Psoas muscle (tissue), 8 donors: ENCODE data around the gene SEC14L3. TPM values are rescaled to one million over a fixed set of nuclear protein-coding genes. Genes with fewer than 3 reads are reported as not detected.

Source experiments
- ATAC-seq, 4 donors: fragments of 200-7000 bp; cut with Tn5 transposase; one replicate each; pipeline ENCODE4 v1.9.1; 2020; ENCODE audit warnings: moderate library complexity in 3 of 4, mild to moderate bottlenecking in 2 of 4
- DNase-seq, 2 donors: peaks; one replicate each; pipeline ENCODE4 v3.0.0-alpha.2; 2020
- H3K27ac ChIP-seq: fragments of 200-600 bp; one replicate; pipeline ENCODE4 v1.8.0; 2022
- H3K27me3 ChIP-seq, 3 donors: fragments of 200-600 bp in 1 of 3; one replicate each; pipeline versions ENCODE4 v1.6.1 to v1.8.0; 2013 to 2022; ENCODE audit warnings: low read length in 2 of 3, mild to moderate bottlenecking in 2 of 3, moderate library complexity in 1 of 3; ENCODE audit not compliant: insufficient read depth in 3 of 3
- H3K36me3 ChIP-seq, 2 donors: fragments of 200-600 bp in 1 of 2; one replicate each; pipeline versions ENCODE4 v1.6.1 to v1.8.0; 2013 to 2022; ENCODE audit warnings: low read depth in 1 of 2, mild to moderate bottlenecking in 1 of 2, moderate library complexity in 1 of 2; ENCODE audit not compliant: insufficient read depth in 1 of 2
- H3K4me1 ChIP-seq: fragments of 200-600 bp; one replicate; pipeline ENCODE4 v1.8.0; 2022
- H3K4me3 ChIP-seq: fragments of 200-600 bp; one replicate; pipeline ENCODE4 v1.8.0; 2022; ENCODE audit warnings: mild to moderate bottlenecking
- H3K9me3 ChIP-seq: fragments of 200-600 bp; one replicate; pipeline ENCODE4 v1.8.0; 2022
- CTCF ChIP-seq: fragments of 200-600 bp; IDR thresholded peaks from one replicate; pipeline ENCODE4 v1.8.0; 2022; ENCODE audit warnings: antibody characterized with exemption
- WGBS, 3 donors: extraction: QIAGEN DNeasy Blood & Tissue Kit; methylation state at CpG; one replicate each; pipeline versions ENCODE4 v1.1.6 to v1.1.7; 2013; 5-methylcytosine and 5-hydroxymethylcytosine counted together
- intact Hi-C, 2 donors: fragments of 100-400 bp; cut with DNase I; formaldehyde crosslinking; loops; one replicate each; pipeline versions ENCODE4 v1.11.0 to v1.14.2; 2022
- polyA plus RNA-seq, 3 donors: library from polyadenylated mRNA; stranded (reverse); fragments of 200-250 nt; gene quantifications; one replicate each; pipeline ENCODE4 v1.2.3, GENCODE V29; 2013
- total RNA-seq, 4 donors: library from RNA; stranded (reverse); fragmentation: NEBNext Ultra II Directional in 2 of 4; extraction: Animal tissue kit (Norgen Biotek cat#: 25700) in 2 of 4; gene quantifications; one replicate each; pipeline versions ENCODE4 v1.2.1 to v1.2.4, GENCODE V29; 2021 to 2023
- donor health status: healthy with polysubstance abuse.
- donor health status: DM: no; HTN: no; CAD: no; lungs with moderate emphysema.
- donor health status: Bipolar disorder and iron deficiency.
- donor health status: healthy.
- donor health status: DM: yes; HTN: yes; CAD: no.
- donor health status: DM: no; HTN: no; CAD: no.
- donor health status: DM: no; HTN: no; CAD: no.
- donor health status: DM: yes; HTN: yes; CAD: no.

The SEC14L3 gene
- total and polyA plus RNA-seq, 7 donors = 0.04 TPM; not detected in 6

DNA sequence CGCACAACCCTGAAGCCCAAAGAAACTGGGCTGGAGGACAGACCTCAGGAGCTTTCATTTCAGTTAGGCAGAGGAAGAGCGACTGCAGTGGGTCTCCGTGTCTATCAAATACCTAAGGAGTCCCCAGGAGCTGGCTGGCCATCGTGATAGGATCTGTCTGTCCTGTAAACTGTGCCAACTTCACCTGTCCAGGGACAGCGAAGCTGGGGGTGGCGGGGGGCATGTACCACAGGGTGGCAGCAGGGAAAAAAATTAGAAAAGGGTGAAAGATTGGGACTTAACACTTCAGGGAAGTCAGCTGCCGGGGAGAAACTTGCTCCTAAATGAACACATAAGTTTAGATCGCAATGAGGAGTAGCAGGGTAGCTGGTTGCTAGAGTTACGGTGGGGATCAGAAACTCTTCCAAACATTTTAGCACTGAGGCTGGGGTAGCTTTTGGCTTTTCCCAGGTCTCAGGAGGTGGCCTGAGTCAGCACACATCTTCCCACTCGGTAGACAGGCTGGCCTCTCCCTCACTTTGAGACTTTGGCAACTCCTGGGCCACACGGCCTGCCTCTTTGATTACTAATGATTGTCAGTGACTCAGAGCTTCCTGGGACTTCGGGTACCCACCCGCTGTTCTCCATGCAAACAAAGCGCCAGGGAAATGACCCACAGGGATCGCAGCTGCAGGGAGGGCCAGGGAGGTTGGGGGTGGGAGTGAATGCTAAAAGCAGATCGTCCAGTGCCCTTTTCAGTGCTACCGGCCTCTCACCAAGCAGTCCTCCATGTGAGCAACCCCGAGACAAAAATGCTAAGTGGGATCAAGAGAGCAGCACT is 49.1 kb downstream of the SEC14L3 start:
- peak overlapping the region; percentile 83 for H3K4me3 ChIP-seq
- H3K27ac ChIP-seq = peak overlapping the region; percentile 97
- ATAC-seq (peak; percentile 48 to 76 (median 69)), DNase-seq (peak; percentile 83 to 91)
- TF ChIP-seq CTCF = no peak
- H3K9me3 ChIP-seq = no peaks in the 10 kb centered on the region
- H3K4me1 ChIP-seq = peaks cover 24% of the 10 kb centered on the region
- 27 to 33% (median 30%) methylated on average over 18 of the region's 18 CpGs for WGBS, 3 donors
- peaks cover 0 to 39% of the 10 kb centered on the region in 2 donors for H3K36me3 ChIP-seq
- H3K27me3 ChIP-seq = no peaks in the 10 kb centered on the region
- intact Hi-C loops = loop anchor here in 1 of 2 donors (10.0 kb wide), 2 partner anchors 68 to 182 kb away; partner anchors contain the start of genes CCDC157, SF3A1 and TCN2

GRCh38 chr22:30421695-30422480 is 49.9 kb downstream of the SEC14L3 start:
- 68 to 77% (median 71%) methylated on average over 8 of the region's 8 CpGs for WGBS, 3 donors
- DNase-seq = no peak
- Histone ChIP-seq H3K27me3 (no peaks in the 10 kb centered on the region), H3K4me1 (peaks cover 24% of the 10 kb centered on the region), H3K4me3 (peak overlapping the region; percentile 83), H3K36me3 (peaks cover 0 to 47% of the 10 kb centered on the region in 2 donors), H3K9me3 (no peaks in the 10 kb centered on the region), H3K27ac (peak overlapping the region; percentile 97)
- ATAC-seq = no peak
- intact Hi-C loops = loop anchor here in 1 of 2 donors (10.0 kb wide), 2 partner anchors 67 to 183 kb away; partner anchors contain the start of genes CCDC157, SF3A1 and TCN2
- no peak for TF ChIP-seq CTCF

- no peak for TF ChIP-seq CTCF
- no peak for ATAC-seq
- intact Hi-C loops = loop anchor here in 1 of 2 donors (10.0 kb wide), 2 partner anchors 66 to 184 kb away; partner anchors contain the start of genes CCDC157, SF3A1 and TCN2
- H3K9me3 ChIP-seq = no peaks in the 10 kb centered on the region
- no peak for DNase-seq
- H3K36me3 ChIP-seq = peaks cover 3 to 60% of the 10 kb centered on the region in 2 donors
- H3K4me1 ChIP-seq = peaks cover 24% of the 10 kb centered on the region
- no peak overlapping the region for H3K4me3 ChIP-seq
- no peak overlapping the region for H3K27ac ChIP-seq
- 74 to 79% (median 78%) methylated on average over 6 of the region's 6 CpGs for WGBS, 3 donors
- H3K27me3 ChIP-seq = no peaks in the 10 kb centered on the region
Measured at GRCh38 chr22:30420347-30421125, 51.3 kb downstream of the SEC14L3 start.

DNA sequence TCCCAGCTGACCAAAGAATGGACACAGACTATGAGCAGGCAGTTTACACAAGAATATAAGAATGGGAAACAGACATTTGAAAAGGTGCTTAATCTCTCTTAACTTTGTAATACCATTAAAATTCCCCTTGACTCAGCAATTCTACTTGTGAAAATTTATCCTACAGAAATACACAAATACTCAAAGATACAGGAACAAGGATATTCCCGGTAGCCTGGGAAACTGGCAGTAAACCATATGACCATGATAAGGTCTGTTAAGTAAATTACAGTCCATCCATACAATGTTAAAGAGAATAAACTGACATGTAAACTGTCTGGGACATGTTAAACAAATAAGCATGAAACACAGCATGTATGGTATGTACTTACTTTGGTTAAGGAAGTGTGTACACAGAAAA is 55.0 kb downstream of the SEC14L3 start:
- H3K36me3 ChIP-seq = peaks cover 3 to 77% of the 10 kb centered on the region in 2 donors
- H3K9me3 ChIP-seq = no peaks in the 10 kb centered on the region
- 69 to 84% (median 78%) methylated on average over 1 of the region's 1 CpG for WGBS, 3 donors
- peaks cover 4% of the 10 kb centered on the region for H3K4me1 ChIP-seq
- no peak for TF ChIP-seq CTCF
- H3K27ac ChIP-seq = no peak overlapping the region
- ATAC-seq (no peak), DNase-seq (no peak)
- no peaks in the 10 kb centered on the region for H3K27me3 ChIP-seq
- H3K4me3 ChIP-seq = no peak overlapping the region
- intact Hi-C loops = no loop called here
